ENCODE data around the gene TAC1.

TAC1 gene

DNA sequence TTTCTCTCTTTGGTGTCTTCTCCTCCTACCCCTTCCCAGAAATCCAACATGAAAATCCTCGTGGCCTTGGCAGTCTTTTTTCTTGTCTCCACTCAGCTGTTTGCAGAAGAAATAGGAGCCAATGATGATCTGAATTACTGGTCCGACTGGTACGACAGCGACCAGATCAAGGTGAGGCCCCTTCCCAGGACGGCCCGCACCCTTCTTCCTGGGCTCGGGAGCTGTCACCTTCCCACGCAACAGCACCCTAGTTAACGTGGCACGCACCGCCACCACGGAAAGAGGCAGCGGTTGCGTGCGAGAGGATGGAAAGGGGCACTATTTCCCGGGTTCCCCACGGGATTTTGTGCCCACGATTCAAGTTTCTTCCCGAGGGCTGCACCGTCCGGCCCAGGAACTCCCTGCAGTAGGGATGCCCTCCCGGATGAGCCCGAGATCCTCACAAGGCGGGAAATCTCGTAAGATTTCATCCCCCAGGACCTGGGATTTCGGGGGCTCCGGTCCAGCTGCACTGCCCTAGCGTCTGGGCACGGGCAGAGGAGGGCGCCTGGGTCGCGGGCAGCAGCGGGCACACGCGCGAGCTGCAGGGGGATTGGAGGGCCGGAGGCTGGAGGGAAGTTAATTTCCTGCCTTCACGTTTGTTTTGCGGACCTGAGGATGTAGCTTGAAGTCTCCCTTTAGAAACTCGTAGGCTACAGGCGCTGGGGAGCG, 834 bp downstream of the TAC1 start:
- TF ChIP-seq, protein P1, sequence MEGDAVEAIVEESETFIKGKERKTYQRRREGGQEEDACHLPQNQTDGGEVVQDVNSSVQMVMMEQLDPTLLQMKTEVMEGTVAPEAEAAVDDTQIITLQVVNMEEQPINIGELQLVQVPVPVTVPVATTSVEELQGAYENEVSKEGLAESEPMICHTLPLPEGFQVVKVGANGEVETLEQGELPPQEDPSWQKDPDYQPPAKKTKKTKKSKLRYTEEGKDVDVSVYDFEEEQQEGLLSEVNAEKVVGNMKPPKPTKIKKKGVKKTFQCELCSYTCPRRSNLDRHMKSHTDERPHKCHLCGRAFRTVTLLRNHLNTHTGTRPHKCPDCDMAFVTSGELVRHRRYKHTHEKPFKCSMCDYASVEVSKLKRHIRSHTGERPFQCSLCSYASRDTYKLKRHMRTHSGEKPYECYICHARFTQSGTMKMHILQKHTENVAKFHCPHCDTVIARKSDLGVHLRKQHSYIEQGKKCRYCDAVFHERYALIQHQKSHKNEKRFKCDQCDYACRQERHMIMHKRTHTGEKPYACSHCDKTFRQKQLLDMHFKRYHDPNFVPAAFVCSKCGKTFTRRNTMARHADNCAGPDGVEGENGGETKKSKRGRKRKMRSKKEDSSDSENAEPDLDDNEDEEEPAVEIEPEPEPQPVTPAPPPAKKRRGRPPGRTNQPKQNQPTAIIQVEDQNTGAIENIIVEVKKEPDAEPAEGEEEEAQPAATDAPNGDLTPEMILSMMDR (IDR thresholded peaks at IDR 0.05; ENCODE audit: borderline replicate concordance, insufficient read depth, low read depth, low read length): no peak
- H3K4me3 ChIP-seq (ENCODE audit: low read depth, low read length): no peak overlapping the region

DNA sequence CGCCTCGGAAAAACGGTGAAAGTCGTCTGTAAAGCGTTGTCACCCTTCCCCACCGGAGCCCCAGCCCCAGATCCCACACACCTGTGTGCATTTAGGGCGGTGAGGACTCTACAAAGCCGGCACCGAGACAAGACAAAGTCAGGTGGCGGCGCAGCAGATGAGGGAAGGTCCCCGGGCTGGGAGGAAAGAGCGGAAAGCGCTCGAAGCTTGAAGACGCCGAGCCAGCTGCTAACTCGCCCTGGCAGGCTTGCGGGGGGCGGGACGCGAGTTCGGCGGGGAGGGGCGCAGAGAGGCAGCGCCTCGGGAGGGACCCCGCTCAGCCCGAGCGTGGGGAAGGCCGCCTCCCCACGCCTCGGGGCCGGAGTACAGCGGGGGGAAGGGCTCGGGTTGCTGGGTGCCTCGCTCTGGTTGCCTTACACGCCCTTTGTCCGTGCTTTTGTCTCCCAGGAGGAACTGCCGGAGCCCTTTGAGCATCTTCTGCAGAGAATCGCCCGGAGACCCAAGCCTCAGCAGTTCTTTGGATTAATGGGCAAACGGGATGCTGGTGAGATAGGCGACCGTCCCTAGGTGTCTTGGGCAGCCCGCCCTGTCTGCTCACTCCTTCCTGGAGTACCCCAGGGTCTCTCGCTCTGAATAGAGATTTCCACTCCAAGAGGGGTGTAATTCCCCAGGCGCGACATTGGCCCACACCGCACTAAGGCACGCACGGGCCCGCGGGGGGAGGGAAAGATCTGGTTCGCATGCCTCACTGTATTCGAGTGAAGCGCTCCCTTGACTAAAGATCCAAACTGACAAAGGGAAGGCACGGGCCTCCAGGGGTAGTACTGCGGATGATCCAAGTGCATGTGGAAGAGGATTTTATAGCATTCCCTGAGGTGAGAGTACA, 1.6 kb downstream of the TAC1 start:
- H3K4me3 ChIP-seq (ENCODE audit: low read depth, low read length): no peak overlapping the region
- TF ChIP-seq, protein P1 (IDR thresholded peaks at IDR 0.05; ENCODE audit: borderline replicate concordance, insufficient read depth, low read depth, low read length): no peak

DNA sequence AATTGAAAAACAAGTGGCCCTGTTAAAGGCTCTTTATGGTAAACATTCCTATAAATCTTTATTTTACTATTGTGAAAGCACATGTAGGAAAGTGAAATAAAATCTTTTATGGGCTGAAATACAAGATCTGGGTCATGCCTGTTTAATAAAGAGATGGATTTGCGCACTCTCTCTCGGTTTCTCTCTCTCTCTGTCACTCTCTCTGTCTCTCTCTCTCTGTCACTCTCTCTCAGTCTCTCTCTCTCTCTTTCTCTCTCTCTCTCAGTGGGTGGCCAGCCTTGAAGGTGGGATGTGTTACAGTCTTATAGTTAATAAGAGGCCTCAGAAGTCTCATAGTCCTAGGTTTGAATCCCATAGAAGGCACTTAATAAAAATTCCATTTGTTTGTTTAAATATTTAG, 2.4 kb downstream of the TAC1 start:
- H3K4me3 ChIP-seq (ENCODE audit: low read depth, low read length): no peak overlapping the region
- TF ChIP-seq, protein P1 (IDR thresholded peaks at IDR 0.05; ENCODE audit: borderline replicate concordance, insufficient read depth, low read depth, low read length): no peak

DNA sequence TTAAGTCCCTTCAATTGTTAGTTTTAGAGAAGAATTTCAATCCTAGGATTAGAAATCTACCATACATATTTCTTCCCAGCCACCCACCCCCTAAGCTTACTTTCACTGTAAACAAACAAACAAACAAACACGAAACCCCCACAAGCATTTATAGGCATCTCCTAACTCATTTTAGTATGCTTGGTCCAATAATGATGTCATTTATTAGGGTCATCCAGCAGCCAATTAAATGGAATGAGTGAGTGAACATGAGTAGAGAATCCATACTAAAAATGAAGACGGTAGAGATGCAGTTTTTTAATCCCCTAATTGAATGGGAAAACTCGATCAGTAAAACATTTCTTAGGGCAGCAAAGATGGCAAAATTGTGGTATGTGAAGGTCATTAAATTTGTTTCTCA, 3.2 kb downstream of the TAC1 start:
- H3K4me3 ChIP-seq (ENCODE audit: low read depth, low read length): no peak overlapping the region
- TF ChIP-seq, protein P1 (IDR thresholded peaks at IDR 0.05; ENCODE audit: borderline replicate concordance, insufficient read depth, low read depth, low read length): no peak

DNA sequence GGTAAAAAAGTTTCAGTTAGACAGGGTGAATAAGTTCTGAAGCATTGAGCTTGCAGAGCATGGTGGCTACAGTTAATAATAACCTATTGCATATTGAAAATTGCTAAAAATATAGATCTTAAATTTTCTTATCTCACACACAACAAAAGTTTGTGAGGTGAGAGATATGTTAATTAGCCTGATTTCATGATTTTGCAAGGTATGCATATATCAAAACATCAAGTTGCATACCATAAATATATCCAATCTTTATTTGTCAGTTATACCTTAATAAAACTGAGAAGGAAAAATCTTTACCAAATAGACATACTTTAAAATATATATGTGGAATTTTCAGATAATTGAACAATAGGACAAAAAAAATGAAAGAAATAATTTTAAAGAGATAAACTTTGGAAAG, 16.6 kb downstream of the TAC1 start:
- TF ChIP-seq, protein P1 (IDR thresholded peaks at IDR 0.05; ENCODE audit: borderline replicate concordance, insufficient read depth, low read depth, low read length): no peak

DNA sequence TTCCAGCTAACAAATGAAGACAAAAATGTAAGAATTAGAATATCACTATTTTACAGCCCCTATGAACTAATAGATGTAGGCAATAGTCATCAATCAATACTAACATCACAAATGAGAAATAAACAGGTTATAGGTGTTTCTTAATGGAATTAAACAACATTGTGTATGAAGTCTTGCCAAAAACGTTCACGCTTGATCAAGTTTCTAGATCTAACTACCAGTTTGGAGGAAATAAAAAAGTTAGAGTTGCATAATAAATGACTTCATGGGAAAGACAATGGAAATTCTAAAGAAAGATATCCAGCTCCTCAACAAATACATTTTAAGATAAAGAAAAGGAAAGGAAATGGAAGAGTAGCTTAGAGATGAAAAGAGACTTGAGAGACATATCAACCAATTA, 19.7 kb downstream of the TAC1 start:
- H3K4me3 ChIP-seq (ENCODE audit: low read depth, low read length): no peak overlapping the region
- TF ChIP-seq, protein P1 (IDR thresholded peaks at IDR 0.05; ENCODE audit: borderline replicate concordance, insufficient read depth, low read depth, low read length): no peak

More for the DNA sequence above, 16.6 kb downstream of the TAC1 start:
- H3K4me3 ChIP-seq (ENCODE audit: low read depth, low read length): no peak overlapping the region
